Astrocyte of the spinal cord (primary cell): ENCODE data around the gene ZNF507.
"Not testable (repeated sequence)": the region's sequence is repeated elsewhere in the genome, so short reads cannot be mapped to it uniquely, and the experiment has no call there.

Experiments
- DNase-seq: peaks from one replicate; pipeline ENCODE4 v3.0.0; 2011; ENCODE audit warnings: low read depth, low spot score
- H3K4me3 ChIP-seq: 2 replicates; pipeline ENCODE4 v1.5.1; 2011; ENCODE audit warnings: low read depth, mild to moderate bottlenecking, low read length, moderate library complexity
- in situ Hi-C: cut with HindIII; loops from 2 replicates; pipeline ENCODE4 v1.10.0; 2017; ENCODE audit warnings: low sequenced_read_pairs
- TF ChIP-seq, protein P1 (sequence below): IDR thresholded peaks from 2 replicates; pipeline ENCODE4 v1.5.1; 2012; ENCODE audit warnings: low read depth, mild to moderate bottlenecking, low read length, inconsistent platforms

ZNF507 gene

DNA sequence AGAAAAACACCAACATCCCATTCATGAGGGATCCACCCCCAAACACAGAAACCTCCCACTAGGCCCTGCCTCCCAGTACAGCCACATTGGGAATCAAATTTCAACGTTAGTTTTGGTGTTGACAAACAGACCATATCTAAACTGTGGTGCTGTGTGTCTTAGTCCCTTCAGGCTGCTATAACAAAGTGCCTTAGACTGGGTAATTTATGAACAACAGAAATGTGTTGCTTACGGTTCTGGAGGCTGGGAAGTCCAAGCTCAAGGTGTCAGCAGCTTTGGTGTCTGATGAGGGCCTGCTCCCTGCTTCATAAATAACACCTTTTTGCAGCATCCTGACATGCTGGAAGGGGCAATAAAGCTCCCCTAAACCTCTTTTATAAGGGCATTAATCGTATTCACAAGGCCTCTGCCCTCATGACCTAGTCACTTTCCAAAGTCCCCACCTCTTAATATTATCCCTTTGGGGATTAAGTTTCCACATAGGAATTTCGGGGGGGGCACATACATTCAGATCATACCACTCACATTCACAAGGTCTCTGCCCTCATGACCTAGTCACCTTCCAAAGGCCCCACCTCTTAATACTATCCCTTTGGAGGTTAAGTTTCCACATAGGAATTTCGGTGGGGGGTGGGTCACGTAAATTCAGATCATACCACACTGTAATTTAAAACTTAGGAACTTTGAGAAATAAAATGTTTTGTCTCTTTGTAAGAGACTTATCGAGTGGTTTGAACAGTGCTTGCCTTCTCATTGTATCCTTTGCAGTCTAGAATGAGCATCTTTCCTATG, 27.5 kb downstream of the ZNF507 start:
- TF ChIP-seq, protein P1, sequence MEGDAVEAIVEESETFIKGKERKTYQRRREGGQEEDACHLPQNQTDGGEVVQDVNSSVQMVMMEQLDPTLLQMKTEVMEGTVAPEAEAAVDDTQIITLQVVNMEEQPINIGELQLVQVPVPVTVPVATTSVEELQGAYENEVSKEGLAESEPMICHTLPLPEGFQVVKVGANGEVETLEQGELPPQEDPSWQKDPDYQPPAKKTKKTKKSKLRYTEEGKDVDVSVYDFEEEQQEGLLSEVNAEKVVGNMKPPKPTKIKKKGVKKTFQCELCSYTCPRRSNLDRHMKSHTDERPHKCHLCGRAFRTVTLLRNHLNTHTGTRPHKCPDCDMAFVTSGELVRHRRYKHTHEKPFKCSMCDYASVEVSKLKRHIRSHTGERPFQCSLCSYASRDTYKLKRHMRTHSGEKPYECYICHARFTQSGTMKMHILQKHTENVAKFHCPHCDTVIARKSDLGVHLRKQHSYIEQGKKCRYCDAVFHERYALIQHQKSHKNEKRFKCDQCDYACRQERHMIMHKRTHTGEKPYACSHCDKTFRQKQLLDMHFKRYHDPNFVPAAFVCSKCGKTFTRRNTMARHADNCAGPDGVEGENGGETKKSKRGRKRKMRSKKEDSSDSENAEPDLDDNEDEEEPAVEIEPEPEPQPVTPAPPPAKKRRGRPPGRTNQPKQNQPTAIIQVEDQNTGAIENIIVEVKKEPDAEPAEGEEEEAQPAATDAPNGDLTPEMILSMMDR, result no peak
- in situ Hi-C loops, result no loop called here
- DNase-seq, result no peak
- no peak overlapping the region for H3K4me3 ChIP-seq

DNA sequence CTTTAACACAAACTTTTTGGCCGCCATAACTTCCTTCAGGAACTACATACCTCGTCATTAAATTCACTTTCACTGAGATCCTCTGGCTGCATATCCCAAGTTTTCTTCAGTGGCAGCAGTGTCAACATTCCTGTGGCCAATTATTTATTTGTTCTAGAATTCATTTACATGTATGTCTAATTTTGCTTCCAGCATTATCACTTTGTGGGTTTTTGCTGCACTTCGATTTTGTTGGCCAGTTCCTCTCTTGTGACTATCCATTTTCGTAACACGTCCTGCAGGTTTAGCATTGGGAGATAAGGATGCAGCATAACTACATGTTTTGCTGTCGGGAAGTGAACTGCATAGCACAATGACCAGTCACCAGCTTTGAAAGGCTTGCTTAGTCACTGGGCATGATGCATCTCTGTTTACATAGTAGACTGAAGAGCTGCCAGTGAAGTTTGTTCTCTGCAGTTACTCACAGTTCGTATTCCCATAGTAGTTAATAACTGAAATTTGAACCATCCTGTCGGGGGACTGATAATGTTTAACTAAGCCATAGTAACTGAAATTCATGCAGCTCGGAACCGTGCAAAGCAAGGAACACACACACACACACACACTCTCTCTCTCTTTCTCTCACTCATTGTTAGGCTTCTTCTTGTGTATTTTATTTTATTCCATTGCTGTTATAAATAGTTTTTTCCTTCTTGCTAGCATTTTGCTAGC, 28.3 kb downstream of the ZNF507 start:
- TF ChIP-seq, protein P1, result no peak
- in situ Hi-C loops, result no loop called here
- H3K4me3 ChIP-seq, result no peak overlapping the region
- DNase-seq, result peak; percentile 98

DNA sequence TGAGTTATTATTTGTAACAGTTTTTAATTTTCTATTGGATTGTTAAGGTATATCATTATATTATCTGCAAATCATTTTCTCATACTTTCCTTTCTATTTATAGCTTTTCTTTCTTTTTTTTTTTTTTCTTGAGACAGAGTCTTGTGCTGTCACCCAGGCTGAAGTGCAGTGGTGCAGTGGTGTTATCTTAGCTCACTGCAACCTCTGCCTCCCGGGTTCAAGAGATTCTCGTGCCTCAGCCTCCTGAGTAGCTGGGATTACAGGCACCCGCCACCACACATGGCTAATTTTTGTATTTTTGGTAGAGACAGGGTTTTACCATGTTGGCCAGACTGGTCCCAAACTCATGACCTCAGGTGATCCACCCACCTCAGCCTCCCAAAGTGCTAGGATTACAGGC, 29.0 kb downstream of the ZNF507 start:
- H3K4me3 ChIP-seq, in situ Hi-C loops, DNase-seq: not testable (repeated sequence)

DNA sequence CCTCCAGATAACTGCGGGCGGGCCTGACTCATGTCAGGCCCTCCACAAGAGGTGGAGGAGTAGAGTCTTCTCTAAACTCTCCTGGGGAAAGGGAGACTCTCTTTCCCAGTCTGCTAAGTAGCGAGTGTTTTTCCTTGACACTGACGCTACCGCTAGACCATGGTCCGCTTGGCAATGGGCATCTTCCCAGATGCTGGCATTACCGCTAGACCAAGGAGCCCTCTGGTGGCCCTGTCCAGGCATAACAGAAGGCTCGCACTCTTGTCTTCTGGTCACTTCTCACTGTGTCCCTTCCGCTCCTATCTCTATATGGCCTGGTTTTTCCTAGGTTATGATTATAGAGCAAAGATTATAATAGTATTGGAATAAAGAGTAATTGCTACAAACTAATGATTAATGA, 31.7 kb downstream of the ZNF507 start:
- TF ChIP-seq, protein P1, result peak; percentile 39
- H3K4me3 ChIP-seq, DNase-seq, in situ Hi-C loops: not testable (repeated sequence)

DNA sequence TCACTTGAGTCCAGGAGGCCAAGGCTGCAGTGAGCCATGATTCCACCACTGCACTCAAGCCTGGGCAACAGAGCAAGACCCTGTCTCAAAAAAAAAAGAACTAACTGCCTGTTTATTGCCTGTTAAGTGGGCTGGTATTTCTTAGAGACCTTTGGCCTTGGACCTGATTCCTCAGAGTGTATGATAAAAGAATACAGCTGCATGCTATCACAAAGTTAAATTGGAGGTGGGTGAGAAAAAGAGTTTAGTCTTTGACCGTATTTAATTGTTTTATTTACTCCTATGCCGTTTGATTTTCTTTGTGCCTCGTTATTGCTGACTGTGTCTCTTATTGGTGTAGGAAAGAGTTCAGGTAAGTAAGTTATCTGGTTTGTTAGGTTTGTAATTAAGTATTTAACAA, 34.9 kb downstream of the ZNF507 start:
- H3K4me3 ChIP-seq, result no peak overlapping the region
- in situ Hi-C loops, result no loop called here
- TF ChIP-seq, protein P1, result no peak
- no peak for DNase-seq

DNA sequence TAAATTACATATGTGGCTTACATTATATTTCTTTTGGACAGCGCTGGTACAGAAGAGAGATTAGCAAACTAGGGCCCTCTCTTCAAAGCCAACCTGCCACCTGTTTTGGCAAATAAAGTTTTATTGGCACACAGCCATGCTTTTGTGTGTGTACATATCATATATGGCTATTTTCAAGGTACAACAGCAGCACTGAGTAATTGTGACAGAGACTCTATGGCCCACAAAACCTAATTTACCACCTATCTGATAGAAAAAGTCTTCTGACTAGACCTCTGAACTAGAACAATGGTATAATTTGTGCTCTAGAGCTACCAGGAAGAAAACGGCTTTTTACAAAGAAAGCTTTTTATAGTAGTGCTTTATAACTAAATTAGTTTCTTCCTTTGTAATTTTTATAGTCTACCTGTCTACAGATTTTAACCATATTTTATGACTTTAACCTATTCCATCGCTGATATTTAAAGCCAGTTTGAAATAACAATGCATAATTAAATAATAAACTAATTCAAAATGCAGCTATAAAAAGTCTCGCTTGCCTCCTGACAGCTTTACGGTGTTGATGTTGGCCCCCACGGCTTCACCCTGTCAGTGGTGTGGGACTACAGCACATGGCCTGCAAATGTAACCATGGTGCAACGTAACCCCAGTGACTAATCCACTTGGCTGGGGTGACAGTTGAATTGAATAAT, 42.4 kb downstream of the ZNF507 start:
- peak; percentile 70 for DNase-seq
- TF ChIP-seq, protein P1, result no peak
- no peak overlapping the region for H3K4me3 ChIP-seq
- in situ Hi-C loops, result no loop called here
